M059J (cell line): ENCODE data around the gene FHOD3. TPM values are rescaled to one million over a fixed set of nuclear protein-coding genes. Genes with fewer than 3 reads are reported as not detected.
"Not testable (repeated sequence)": the region's sequence is repeated elsewhere in the genome, so short reads cannot be mapped to it uniquely, and the experiment has no call there.

Source experiments
- DNase-seq: peaks from one replicate; pipeline ENCODE4 v3.0.0-alpha.2; 2012; ENCODE audit warnings: low read depth
- total RNA-seq: library from RNA; depleted of rRNA; stranded (reverse); fragments of >200 nt; shearing (Covaris generic); gene quantifications from 2 replicates; pipeline ENCODE4 v1.2.3, GENCODE V29; 2014

FHOD3 gene
- total RNA-seq, 1 experiment from 2014 or later = 13.1 TPM

DNA sequence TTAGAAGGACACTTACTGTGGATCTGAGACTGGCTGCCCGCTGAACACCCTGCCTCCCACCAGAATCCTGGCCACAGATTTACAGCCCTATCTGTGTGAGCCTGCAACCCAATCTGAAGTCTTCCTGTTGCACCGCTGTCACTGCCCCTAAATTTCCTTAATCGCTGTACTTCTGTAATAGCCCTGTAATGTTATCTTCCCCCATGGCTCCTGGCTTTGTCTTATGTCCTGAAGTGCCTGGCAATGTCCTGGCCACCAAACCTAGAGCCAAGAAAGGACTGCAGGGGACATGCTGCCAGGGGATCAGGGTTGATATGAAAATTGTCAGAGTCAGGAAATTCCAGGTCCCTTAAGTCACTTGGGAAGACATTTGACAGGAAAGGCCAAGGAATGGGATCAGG is 52.7 kb downstream of the FHOD3 start:
- DNase-seq = no peak

DNA sequence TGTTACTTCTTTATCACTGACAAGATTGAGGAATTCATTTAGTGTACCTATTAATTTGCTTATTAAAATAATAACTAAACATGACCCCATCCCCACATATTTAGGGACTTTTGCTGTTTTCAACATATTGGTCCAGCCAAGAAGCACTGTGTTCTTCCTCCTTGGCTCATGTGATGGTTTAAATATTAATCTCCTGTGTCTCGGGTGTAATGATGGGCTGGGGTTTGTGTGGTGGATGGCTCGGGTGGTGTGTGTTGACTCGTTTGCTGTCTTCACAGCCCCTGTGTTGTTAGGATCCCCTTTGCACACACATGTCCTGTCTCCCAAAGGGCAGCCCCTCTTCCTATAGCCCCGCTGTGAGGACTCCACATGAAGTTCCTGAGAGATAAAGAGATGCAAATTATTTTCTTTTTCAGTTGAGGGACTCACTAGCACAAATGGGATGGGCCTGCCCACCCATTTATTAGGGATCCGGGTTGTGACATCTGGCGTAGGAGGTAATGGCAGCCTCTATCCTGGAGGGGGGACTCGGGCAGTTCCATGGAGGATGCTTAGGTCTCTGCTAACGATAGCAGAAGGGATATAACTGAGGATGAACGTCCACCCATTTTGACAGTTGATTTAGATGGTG is 53.4 kb downstream of the FHOD3 start:
- DNase-seq = no peak

DNA sequence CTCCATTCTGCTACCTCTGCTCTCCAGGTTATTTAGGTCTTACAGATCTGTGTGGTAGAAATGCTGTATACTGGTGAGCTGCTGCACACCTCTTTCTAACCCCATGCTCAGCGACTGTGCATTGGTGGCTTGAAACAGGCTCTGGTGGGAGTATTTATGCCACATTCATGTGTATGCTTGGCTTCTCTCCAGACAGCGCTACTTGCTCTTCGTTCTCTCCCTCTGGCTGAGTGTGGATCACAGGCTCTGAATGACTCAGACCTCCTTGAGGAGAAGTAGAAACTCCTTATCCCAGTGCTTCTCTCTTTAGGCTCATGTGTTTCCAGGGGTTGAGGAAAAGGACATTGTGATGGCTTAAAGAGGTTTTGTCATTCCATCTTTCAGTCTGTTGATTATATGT is 54.9 kb downstream of the FHOD3 start:
- peak; percentile 95 for DNase-seq

DNA sequence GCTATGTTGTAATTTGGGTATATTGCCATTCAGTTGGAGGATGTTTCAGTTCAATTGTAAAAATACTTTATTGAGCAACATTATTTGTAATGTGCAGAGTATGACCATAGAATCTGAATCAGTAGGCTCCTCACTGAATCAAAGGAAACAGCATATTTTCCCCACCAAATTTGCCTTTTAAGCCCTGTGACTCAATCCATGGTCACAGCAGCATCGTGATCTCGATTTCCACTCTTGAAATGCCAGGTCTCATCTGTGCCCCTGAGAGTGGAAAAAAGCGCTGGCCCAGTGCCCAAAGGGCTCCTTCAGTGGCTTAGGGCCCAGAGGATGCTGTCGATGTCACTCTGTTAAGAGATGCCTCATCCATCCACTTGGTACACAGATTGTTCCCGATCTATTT is 57.5 kb downstream of the FHOD3 start:
- peak; percentile 81 for DNase-seq

DNA sequence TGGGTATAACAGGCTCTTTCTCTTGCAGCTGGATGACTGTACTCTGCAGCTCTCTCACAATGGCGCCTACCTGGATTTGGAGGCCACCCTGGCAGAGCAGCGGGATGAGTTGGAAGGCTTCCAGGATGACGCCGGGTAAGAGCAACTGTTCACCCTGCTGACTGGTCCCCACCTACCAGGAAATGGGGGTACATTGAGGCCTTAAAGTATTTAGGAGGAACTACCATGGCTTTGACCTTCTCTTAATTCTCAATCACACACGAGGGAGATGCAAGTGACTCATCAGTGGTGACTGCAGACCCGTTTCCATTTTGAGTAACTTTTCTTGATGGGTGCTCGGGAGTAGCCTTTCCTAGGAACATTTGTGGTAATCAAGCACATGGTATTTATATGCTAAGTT is 58.0 kb downstream of the FHOD3 start:
- DNase-seq = peak; percentile 65

DNA sequence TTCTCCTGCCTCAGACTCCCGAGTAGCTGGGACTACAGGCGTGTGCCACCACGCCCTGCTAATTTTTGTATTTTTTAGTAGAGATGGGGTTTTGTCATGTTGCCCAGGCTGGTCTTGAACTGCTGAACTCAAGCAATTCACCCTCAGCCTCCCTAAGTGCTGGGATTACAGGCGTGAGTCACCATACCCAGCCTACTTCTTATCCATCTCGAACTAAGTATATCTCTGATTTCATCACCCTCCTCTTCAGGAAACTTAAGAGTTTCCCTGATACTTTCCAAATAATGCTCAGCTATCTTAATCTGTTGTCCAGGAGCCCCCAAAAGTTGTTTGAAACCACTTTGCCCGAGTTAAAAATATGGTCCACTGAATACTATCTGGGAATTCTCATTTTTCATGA is 59.2 kb downstream of the FHOD3 start:
- not testable (repeated sequence) for DNase-seq

DNA sequence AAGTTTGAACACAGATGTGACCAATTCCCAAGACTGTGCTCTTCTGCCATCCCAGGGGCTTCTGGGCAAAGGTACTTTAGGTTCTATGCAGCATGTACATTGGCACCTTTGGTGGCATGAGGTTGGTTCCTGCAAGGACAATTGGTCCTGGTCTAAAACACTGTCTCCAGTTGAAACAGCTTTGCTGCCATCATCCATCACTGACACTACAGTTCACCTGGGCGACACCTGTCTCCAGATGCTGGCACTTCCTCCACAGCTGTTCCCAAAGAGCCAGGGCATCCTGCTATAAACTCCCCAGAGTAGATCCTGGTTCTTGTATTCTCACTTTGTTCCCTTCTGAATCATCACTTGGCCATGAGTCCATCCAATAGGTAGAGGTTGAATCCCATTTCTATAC is 60.6 kb downstream of the FHOD3 start:
- DNase-seq = no peak

DNA sequence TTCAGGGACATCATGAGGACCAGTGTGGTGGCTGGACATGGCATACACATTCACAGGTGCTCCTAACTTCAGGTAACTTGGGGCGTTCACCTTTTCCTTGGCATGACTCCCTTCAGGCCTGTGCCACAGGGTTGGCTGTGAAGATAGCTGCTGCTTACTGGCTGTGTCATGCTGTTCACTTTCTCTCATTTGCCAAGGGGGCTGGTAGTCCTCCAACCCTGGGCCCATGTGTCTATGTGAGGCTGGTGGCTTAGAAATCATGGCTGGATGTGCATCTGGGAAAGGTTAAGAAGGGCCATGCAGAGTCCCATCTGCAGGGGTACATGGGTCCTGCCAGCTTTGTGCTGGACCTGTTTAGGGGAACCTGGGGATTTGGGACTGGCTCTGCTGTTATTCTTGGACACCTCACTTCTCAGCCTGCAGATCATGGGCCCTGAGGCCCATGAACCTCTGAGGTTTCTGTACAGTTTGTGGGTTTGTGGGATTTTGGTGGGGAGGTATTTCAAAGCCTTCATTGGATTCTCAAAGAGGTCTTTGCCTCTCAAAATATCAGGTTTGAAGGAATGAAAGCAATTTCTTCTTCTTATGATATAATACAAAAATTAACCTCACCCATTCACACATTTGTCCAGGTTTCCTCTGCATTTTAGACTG is 62.9 kb downstream of the FHOD3 start:
- no peak for DNase-seq

DNA sequence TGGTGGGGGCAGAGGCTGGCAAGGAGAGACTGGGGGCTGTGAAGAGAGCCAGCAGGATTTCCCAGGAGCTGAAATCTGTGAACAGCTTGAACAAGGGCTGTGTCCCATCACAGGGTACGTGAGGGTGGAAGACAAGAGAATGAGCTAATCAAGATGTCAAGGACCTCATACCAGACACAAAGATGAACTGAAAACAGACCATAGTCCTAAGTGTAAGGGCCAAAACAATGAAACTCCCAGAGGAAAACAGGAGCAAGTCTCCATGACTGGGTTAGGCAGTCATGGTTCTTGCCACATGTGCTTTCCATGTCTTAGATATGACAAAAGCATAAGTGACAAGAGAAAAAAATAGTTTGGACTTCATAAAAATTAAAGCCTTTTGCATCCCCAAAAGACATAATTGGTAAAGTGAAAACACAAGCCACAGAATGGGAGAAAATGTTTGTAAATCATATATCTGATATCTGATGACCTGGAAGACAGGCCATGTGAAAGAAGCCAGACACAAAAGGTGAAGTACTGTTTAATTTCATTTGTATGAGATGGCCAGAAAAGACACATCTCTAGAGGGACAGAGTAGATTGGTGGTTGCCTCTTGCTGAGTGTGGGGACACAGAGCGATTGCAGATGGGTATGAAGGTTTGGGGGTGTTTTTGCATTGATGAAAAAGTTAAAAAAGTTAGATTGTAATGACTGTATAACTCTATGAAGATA is 67.6 kb downstream of the FHOD3 start:
- no peak for DNase-seq

DNA sequence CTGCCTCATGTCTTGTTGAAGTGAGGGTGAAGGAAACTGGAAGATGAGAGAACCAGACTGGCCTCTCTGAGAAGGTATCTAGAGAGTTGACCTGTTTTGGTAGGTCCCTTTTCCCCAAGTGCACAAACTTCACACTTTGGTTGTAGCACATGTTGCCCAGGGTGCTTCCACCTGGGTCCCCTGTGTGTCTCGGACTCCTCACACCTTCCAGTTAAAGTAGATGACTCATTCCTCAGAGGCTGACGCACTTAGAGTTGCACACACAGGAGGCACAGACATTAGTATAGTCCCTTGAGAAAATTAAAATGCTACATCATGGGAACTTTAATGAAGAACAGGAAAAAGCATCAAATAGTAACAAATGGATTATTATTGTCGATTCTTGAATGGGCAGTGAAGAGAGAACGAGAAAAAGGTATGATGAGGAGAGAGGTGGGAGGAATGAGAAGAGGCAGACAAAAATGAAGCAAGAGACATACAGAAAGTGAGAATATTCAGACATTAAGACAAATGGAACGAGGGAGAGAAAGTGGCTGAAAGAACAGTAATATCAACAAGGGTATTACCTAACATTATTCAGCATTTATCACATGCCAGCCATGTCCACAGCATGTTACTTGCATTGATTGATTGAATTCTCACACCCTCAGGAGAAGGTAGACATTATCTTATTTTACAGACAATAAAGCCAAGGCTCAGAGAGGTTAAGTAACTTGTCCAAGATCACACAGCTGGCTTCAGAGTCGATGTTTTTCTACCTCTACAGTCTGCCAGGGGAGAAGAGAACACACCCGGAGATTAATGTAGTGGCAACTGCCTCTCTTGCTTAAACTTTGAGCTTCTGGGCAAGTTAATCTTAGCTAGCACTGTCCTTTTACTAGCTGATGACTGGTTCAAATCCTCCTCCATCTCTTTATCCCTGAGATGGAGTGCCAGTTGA is 68.6 kb downstream of the FHOD3 start:
- no peak for DNase-seq

DNA sequence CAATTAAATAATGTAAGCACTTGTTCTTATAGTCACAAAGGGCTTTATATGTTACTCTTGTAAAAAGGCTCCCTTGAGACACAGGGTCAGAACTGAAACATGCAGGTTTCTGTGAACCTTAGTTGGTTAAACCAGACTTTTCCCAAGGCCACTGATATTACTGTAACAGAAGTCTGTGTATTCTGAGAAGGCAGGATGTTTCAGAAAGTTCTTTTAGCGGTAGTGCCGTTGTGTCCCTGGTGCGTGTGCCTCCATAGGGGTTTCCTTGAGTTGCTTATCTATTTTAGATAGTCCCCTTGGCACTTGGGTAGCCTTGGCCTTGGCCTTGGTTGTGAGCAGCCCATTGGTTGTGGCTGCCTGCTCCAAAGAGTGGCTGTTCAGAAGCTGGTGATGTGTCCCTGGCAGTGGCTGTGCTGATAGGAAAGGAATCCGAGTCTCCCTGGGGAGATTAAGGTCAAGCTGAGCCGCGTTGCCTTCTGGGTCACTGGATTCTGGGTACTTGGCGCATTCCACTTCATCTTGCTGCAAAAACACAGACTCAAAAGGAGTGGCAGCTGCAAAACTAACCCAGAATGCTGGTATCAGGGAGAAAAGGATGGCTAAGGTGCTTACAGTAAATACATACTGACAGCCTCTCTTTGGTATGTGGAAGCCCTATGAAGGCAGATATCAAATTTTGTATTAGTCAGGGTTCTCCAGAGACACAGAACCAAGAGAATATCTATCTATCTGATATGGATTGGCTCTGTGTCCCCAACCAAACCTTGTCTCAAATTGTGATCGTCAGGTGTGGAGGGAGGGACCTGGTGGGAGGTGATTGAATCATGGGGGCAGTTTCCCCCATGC is 69.7 kb downstream of the FHOD3 start:
- no peak for DNase-seq

DNA sequence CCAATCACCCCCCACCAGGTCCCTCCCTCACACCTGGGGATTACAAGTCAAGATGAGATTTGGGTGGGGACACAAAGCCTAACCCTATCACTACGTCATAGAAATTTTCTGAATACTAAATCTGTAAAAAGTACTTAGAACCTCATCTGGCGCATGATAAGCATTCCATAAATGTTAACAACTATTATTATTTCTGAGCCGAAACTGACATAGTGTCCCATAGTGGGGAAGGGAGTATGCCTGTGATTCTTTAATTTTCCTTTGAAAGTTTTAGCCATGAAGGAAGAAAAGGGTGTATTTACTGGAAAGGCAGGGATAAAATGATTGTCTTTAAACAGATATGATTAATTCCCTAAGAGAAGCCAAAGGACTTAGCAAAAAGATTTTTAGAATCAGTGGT is 71.4 kb downstream of the FHOD3 start:
- DNase-seq = no peak

DNA sequence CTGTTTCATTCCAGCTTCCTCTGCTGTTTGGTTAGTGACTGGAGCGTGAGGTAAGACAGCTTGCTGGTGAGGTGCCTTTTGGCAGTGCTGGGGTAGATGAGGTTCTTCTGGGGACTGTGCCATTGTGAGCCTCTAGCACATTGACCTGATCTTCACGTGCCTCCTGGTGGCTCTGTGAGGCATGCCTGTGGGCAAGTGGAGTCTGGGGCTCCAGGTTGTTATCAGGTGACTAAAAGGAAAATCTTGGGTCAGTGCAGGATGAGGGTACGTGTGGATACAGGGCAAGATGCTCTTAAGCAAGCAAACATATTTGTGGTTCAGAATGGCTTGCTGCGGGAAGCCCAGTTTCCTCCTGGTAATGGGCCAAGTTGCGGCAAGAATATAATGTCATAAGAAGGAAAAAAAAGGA is 75.4 kb downstream of the FHOD3 start:
- DNase-seq = peak; percentile 88

DNA sequence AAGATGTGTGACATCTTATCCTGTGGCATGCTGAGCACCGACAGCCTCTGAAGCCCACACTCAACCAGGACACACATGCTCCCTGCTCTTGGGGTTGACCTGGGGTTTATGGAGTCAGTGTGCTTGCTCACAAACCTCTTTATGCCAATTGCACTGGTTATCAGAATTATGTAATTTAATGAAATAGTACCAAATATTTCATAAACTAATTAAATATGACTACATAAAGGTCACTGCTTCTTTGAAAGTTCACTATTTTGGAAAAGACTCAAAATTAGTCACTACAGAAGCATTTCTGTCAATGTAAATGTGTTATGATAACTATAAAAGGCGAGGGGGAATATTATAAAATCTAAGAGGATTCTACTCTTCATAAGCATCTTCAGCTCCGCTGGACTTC is 76.7 kb downstream of the FHOD3 start:
- DNase-seq = no peak

DNA sequence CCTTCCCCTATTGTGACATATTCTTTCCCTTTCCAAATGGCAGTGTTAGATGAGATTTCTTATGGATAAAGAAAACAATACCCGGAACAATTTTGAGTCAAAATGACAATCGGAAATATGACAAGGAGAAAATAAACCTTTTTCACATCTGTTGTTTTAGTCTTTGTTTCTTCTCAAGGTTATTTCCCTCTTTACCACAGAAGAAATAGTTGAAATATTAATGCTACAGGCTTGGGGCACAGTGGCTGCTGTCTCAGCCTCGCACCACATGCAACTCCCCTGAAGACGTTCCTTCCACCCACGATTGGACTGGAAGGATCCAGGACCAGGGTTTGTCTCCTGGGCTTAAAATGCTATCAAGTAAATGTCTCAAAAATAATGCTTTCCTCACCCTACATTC is 77.6 kb downstream of the FHOD3 start:
- DNase-seq = no peak

DNA sequence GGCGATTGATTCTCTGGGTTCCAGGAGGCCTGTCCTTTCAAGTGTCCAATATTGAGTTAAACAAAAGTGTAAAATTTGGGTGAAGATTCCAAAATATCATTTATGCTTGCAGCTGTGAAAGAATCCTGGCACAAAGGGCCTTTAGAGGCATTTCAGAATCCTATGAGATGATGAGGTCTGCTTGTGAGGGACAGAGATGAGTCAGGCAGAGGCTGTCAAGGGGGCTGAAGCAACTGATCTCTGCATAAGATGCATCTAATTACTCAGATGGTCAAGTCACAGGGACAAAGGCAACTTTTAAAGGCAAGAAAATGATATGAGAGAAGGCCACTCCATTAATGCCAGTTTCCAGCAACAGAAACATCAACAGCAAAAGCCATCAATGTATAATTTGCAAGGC is 78.8 kb downstream of the FHOD3 start:
- DNase-seq = peak; percentile 36

DNA sequence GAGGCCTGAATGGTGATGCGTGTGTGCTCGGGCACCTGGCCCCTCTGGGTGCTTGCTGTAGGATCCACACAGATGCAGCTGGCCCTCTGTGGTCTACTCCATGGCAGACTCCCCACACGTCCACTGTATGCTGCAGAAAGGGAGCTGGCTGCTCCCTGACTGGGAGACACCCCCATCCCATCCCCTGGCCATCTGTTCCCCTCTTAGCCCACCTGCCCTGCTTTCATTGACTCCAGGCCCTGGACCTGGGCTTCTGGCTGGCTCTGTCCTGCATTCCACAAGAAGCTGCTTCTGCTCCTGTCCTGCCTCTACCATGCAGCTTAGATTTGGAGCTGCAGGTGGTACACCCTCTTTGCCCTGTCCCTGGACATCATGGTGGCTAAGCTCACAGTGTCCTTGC is 80.1 kb downstream of the FHOD3 start:
- DNase-seq = no peak

DNA sequence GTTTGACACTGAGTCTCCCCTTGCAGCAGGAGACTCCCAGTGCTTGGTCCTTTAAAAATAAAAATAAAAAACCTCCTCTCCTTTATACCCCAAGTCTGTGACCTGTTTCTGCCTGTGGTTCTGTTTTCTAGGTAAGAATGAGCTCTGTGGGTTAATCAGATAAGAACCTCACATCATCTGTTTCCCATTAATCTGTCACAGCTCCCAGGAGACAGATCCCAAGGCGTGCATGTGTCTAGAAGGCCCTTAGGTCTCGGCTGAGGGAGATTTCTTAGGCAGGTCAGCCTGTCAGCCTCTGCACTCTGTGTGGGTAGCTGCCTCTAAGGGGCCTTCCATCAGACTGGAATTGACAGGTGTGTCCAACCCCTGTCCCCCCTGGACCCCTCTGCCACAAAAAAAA is 80.7 kb downstream of the FHOD3 start:
- peak; percentile 12 for DNase-seq

DNA sequence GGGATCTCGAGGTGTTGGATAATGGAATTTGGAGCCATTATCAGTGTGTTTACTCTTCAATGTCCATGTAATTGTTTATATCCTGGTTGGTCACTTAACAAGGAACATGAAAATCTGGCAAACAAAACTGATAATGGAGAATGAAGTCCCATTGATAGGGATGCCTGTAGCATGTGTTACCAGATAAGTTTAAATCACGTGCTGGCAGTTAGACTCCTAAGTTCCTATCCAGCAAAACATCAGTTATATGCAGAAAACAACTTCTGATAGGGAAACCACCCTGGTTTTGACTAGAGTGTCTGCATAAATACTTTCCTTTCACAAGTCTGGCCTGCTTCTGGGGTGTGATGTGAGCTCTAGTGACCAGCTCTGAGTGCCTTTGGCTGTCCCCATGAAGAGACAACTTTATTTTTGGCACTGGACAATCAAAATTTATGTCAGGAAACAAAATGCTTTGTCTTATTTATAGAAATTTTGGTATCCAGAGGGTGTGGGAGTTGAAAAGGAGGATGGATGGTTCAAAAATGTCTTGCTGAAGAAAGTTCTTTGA is 82.0 kb downstream of the FHOD3 start:
- no peak for DNase-seq

DNA sequence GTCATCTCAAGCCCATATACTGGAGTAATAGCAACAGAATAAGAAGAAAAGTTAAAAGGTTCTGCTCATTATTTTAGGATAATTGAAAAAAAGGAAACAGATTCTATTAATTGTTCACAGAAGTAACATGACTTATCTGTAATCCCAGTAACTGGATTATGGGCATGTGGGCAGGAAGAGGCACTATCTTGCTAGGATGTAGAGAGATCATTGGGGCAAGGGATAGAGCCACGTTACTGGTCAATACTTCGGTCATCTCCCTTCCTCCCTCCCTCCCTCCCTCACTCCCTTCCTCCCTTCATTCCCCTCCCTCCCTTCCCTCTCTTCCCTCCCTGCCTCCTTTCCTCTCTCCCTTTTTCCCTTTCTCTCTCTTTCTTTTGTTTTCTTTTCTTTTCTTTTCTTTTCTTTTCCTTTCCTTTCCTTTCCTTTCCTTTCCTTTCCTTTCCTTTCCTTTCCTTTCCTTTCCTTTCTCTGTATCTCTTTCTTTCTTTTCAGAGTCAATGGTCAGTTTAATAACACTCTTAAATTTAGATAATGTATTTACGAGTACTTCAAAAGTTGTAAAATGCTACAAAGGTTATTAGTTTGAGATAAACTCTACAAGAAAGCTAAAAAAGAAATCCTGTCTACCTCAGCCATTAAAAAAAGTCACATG is 82.8 kb downstream of the FHOD3 start:
- no peak for DNase-seq
